HEK293T (cell line): ENCODE measurements around the gene PROK2.

Source experiments
- CTCF ChIA-PET: fragments of 350-600 bp; formaldehyde crosslinking; extraction: SDS; loops from one replicate; lab custom pipeline; 2021; ENCODE audit warnings: antibody characterized with exemption, inconsistent platforms; lab: Yijun Ruan, JAX
- POLR2A ChIA-PET: fragments of 350-600 bp; formaldehyde crosslinking; extraction: SDS; loops from one replicate; lab custom pipeline; 2020; ENCODE audit warnings: antibody characterized with exemption, inconsistent platforms; lab: Yijun Ruan, JAX
- DNase-seq: peaks from one replicate; pipeline ENCODE4 v3.0.0; 2012; ENCODE audit warnings: mixed read lengths; ENCODE audit errors: extremely low spot score
- ARNT ChIP-seq: fragments of 450-650 bp; IDR thresholded peaks from 2 replicates; pipeline ENCODE4 v1.6.1; 2017; ENCODE audit warnings: mild to moderate bottlenecking
- BHLHE40 ChIP-seq: fragments of 450-650 bp; IDR thresholded peaks from 2 replicates; pipeline ENCODE4 v1.6.1; 2016; ENCODE audit warnings: mild to moderate bottlenecking, moderate library complexity, borderline replicate concordance
- CTBP1 ChIP-seq: fragments of 450-650 bp; IDR thresholded peaks from 2 replicates; pipeline ENCODE4 v1.6.1; 2016; ENCODE audit warnings: borderline replicate concordance
- ELF4 ChIP-seq: fragments of 450-650 bp; IDR thresholded peaks from 2 replicates; pipeline ENCODE4 v1.6.1; 2017; ENCODE audit warnings: antibody characterized with exemption
- FOXA1 ChIP-seq: fragments of 450-650 bp; IDR thresholded peaks from 2 replicates; pipeline ENCODE4 v1.6.1; 2016; ENCODE audit warnings: mild to moderate bottlenecking
- FOXK2 ChIP-seq: fragments of 450-650 bp; IDR thresholded peaks from 2 replicates; pipeline ENCODE4 v1.6.1; 2016; ENCODE audit warnings: mild to moderate bottlenecking
- FOXM1 ChIP-seq: fragments of 450-650 bp; IDR thresholded peaks from 2 replicates; pipeline ENCODE4 v1.6.1; 2017; ENCODE audit warnings: mild to moderate bottlenecking, borderline replicate concordance
- HDGF ChIP-seq: fragments of 450-650 bp; IDR thresholded peaks from 2 replicates; pipeline ENCODE4 v1.6.1; 2017; ENCODE audit warnings: antibody characterized with exemption, borderline replicate concordance
- L3MBTL2 ChIP-seq: fragments of 450-650 bp; conservative IDR thresholded peaks from 2 replicates; pipeline ENCODE4 v1.6.1; 2016; ENCODE audit warnings: mild to moderate bottlenecking
- LEF1 ChIP-seq: fragments of 450-650 bp; IDR thresholded peaks from 2 replicates; pipeline ENCODE4 v1.6.1; 2017; ENCODE audit warnings: mild to moderate bottlenecking, borderline replicate concordance
- NFRKB ChIP-seq: fragments of 450-650 bp; IDR thresholded peaks from 2 replicates; pipeline ENCODE4 v1.6.1; 2016; ENCODE audit warnings: mild to moderate bottlenecking, moderate library complexity
- PKNOX1 ChIP-seq: fragments of 450-650 bp; IDR thresholded peaks from 2 replicates; pipeline ENCODE4 v1.6.1; 2016
- SP1 ChIP-seq: fragments of 450-650 bp; IDR thresholded peaks from 2 replicates; pipeline ENCODE4 v1.6.1; 2017
- SUZ12 ChIP-seq: fragments of 450-650 bp; IDR thresholded peaks from 2 replicates; pipeline ENCODE4 v1.6.1; 2016; ENCODE audit warnings: mild to moderate bottlenecking
- TARDBP ChIP-seq: fragments of 450-650 bp; IDR thresholded peaks from 2 replicates; pipeline ENCODE4 v1.6.1; 2016
- ZNF384 ChIP-seq: fragments of 450-650 bp; IDR thresholded peaks from 2 replicates; pipeline ENCODE4 v1.6.1; 2016

Gene PROK2

DNA sequence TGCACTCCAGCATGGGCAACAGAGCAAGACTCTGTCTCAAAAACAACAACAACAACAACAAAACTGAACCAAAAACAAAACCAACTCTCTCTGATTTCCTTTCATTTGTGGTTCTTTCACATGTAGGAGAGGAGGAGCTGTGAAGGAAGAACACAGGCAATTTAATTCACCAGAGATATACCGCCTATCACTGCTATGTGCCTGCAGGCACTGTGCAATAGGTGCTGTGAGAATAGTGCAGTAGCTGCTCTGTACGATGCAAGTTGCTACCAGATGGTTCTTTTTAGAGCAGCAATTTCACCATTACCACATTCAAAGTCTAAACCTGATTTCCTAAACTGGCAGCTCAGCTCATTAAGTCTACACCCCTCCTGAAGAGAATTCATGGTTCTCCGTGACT lies 11.3 kb upstream of the PROK2 start:
- POLR2A ChIA-PET, result no interaction called here
- CTCF ChIA-PET, result interaction anchor here (0.5 to 1.1 kb wide), 3 partner anchors 66 to 888 kb away, joined by 3 to 4 read pairs (median 3); no protein-coding TSS in a partner anchor
- no peak for DNase-seq
- TF ChIP-seq ARNT (no peak), CTBP1 (no peak), ZNF384 (no peak), ELF4 (no peak), BHLHE40 (no peak), L3MBTL2 (no peak), FOXK2 (no peak), TARDBP (no peak), NFRKB (no peak), FOXM1 (no peak), LEF1 (no peak), SUZ12 (no peak), FOXA1 (no peak), SP1 (no peak), HDGF (no peak), PKNOX1 (no peak)

DNA sequence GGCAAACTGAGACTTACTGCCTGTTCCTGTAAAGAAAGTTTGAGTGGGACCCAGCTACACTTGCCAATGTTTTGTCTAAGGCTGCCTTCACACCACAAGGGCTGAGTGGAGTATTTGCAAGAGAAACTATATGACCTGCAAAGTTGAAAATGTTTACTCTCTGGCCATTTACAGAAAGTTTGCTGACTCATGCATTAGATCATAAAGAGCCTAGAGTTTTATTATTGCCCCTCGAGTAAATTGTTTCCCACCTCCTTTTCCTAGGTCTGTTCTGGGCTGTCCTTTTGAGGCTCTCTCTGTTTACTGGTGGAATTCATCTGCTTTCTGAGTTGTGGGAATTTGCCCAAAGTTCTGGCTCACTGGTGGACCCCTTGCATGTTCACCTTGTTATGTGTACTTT lies 6.7 kb upstream of the PROK2 start:
- POLR2A ChIA-PET, result no interaction called here
- no peak for TF ChIP-seq HDGF
- no peak for DNase-seq
- CTCF ChIA-PET, result no interaction called here

- ChIA-PET CTCF (no interaction called here), POLR2A (no interaction called here)
- no peak for DNase-seq
- TF ChIP-seq ARNT (no peak), NFRKB (no peak), SUZ12 (no peak), TARDBP (no peak), HDGF (no peak), FOXM1 (no peak), FOXK2 (no peak), FOXA1 (no peak), BHLHE40 (no peak), ZNF384 (no peak), ELF4 (no peak), CTBP1 (no peak), L3MBTL2 (no peak), PKNOX1 (no peak)
Observed at GRCh38 chr3:71789922-71790321, 5.0 kb upstream of the PROK2 start.

DNA sequence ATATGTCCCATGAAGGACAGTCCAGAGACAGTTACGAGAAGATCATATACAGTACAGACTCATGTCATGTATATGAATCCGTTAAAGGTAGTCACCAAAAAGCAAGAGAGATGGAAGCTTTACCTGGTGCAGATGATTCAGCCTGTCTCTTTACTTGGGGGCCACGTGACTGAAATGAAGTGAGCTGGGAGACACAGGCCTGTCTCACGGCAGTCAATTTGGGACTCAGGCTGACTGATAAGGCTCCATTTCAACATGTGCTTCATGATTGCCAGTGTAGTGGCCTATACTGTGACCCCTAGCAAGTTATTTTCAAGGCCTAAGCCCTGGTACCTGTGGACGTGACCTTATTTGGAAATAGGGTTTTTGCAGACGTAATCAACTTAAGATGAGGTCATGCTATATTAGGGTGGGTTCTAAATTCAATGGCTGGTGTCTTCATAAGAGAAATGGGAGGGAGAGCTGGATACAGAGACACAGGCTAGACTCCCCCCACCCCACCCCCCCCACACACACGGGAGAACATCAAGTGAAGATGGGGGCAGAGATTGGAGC lies 3.0 kb upstream of the PROK2 start:
- CTCF ChIA-PET, result interaction anchor here (0.6 kb wide), 1 partner anchor 102 kb away, joined by 5 read pairs; no protein-coding TSS in a partner anchor
- TF ChIP-seq L3MBTL2 (no peak), PKNOX1 (no peak)
- POLR2A ChIA-PET, result no interaction called here
- no peak for DNase-seq

DNA sequence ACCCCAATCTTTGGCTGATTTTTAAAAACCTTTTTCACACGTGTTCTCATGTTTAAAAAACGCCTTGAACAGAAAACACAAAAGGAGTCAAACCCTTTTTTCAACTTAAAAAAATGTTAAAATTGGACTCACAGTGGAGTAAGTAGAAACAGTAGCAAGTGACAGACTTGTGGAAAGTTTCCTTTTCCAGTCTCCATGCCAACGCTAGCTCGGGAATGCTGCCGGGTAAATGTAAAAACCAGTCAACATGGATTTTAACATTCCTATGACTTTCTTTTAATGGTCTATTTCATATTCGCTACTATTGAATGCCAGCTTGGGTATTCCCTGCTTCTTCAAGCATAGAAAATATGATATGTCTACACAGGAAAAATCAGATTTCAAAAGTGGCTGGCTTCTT lies 1.6 kb upstream of the PROK2 start:
- ChIA-PET CTCF (no interaction called here), POLR2A (no interaction called here)
- no peak for TF ChIP-seq ARNT
- TF ChIP-seq SP1, result no peak
- TF ChIP-seq ELF4, result no peak
- TF ChIP-seq SUZ12, result no peak
- TF ChIP-seq BHLHE40, result no peak
- TF ChIP-seq LEF1, result no peak
- no peak for TF ChIP-seq FOXM1
- no peak for TF ChIP-seq PKNOX1
- no peak for TF ChIP-seq NFRKB
- TF ChIP-seq HDGF, result no peak
- no peak for TF ChIP-seq FOXA1
- TF ChIP-seq CTBP1, result no peak
- TF ChIP-seq FOXK2, result no peak
- TF ChIP-seq TARDBP, result no peak
- no peak for TF ChIP-seq L3MBTL2
- TF ChIP-seq ZNF384, result no peak
- DNase-seq, result no peak

DNA sequence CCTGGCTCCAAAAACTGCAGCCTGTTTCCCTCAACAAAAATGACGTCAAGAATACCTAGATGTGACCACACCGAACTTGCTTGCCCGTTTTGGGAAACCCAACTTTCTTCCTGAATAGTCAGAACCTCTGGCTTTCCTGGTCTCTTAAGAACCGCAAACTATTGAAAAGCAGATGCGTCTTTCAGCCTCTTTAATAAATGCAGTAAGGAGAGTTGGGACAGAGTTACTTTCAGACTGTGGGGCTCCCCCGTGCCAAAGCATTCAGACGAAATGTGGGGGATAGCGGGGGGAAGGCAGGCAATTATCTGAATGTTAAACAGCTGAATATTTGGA lies 1.2 kb upstream of the PROK2 start:
- ChIA-PET CTCF (no interaction called here), POLR2A (no interaction called here)
- TF ChIP-seq BHLHE40, result no peak
- no peak for TF ChIP-seq ELF4
- TF ChIP-seq FOXK2, result no peak
- no peak for TF ChIP-seq SUZ12
- no peak for TF ChIP-seq L3MBTL2
- no peak for TF ChIP-seq NFRKB
- TF ChIP-seq LEF1, result no peak
- TF ChIP-seq ZNF384, result no peak
- TF ChIP-seq TARDBP, result no peak
- no peak for TF ChIP-seq PKNOX1
- no peak for TF ChIP-seq FOXA1
- no peak for TF ChIP-seq ARNT
- no peak for TF ChIP-seq HDGF
- DNase-seq, result no peak
